Tibial nerve (tissue), 3 donors: ENCODE data around the gene PRR30.

Source experiments
- CTCF ChIP-seq, 5 experiments: fragments of 200-600 bp in 3 of 5; fragments of 450-650 bp in 2 of 5; sonication (generic) in 3 of 5; IDR thresholded peaks; one replicate each; pipeline ENCODE4 v1.5.1; 2016 to 2019; ENCODE audit warnings: antibody characterized with exemption in 5 of 5, mild to moderate bottlenecking in 3 of 5, moderate library complexity in 2 of 5
- POLR2A ChIP-seq, 2 donors: fragments of 450-650 bp; IDR thresholded peaks; one replicate each; pipeline ENCODE4 v1.6.1; 2017; ENCODE audit warnings: antibody characterized with exemption in 2 of 2, mild to moderate bottlenecking in 2 of 2, moderate library complexity in 2 of 2

- TF ChIP-seq CTCF (IDR thresholded peaks at IDR 0.05) (no peak), POLR2A (IDR thresholded peaks at IDR 0.05) (no peak)
These were observed 43.2 kb downstream of the PRR30 start for GRCh38 chr2:27095745-27096651.
